ENCODE measurements around the gene BRCA1.
"Not testable (repeated sequence)": the region's sequence is repeated elsewhere in the genome, so short reads cannot be mapped to it uniquely, and the experiment has no call there.

The BRCA1 gene

GRCh38 chr17:43011728-43012472 is 113.3 kb downstream of the BRCA1 start:
- H3K4me3 ChIP-seq (ENCODE audit: low read depth, low read length) = no peak overlapping the region
- no peak for TF ChIP-seq CTCF (IDR thresholded peaks at IDR 0.05; ENCODE audit: borderline replicate concordance, insufficient read depth, low read depth, low read length)

GRCh38 chr17:43010667-43011308 is 114.4 kb downstream of the BRCA1 start:
- H3K4me3 ChIP-seq (ENCODE audit: low read depth, low read length) = no peak overlapping the region
- no peak for TF ChIP-seq CTCF (IDR thresholded peaks at IDR 0.05; ENCODE audit: borderline replicate concordance, insufficient read depth, low read depth, low read length)

GRCh38 chr17:43006639-43007551 is 118.3 kb downstream of the BRCA1 start, which contains the start of gene IFI35:
IFI35 (plus strand) TSS chr17:43006784; CDS start chr17:43006948, 164 bp downstream.
- TF ChIP-seq CTCF (IDR thresholded peaks at IDR 0.05; ENCODE audit: borderline replicate concordance, insufficient read depth, low read depth, low read length) = peak; percentile 41; the same call in 1 of the 2 replicates
- H3K4me3 ChIP-seq (ENCODE audit: low read depth, low read length) = peak within 1 kb of the TSS; percentile 73

- no peak overlapping the region for H3K4me3 ChIP-seq (ENCODE audit: low read depth, low read length)
- no peak for TF ChIP-seq CTCF (IDR thresholded peaks at IDR 0.05; ENCODE audit: borderline replicate concordance, insufficient read depth, low read depth, low read length)
Observed at GRCh38 chr17:43003542-43004172, 121.5 kb downstream of the BRCA1 start.

- not testable (repeated sequence) for H3K4me3 ChIP-seq (ENCODE audit: low read depth, low read length)
Observed at GRCh38 chr17:43000894-43001293, 124.3 kb downstream of the BRCA1 start.

GRCh38 chr17:42999003-42999525 is 126.1 kb downstream of the BRCA1 start:
- TF ChIP-seq CTCF (IDR thresholded peaks at IDR 0.05; ENCODE audit: borderline replicate concordance, insufficient read depth, low read depth, low read length) = no peak
- peak overlapping the region; percentile 47 for H3K4me3 ChIP-seq (ENCODE audit: low read depth, low read length)

Measured in GM12875 (cell line).